ENCODE data around the gene ZNF540.
"Not testable (repeated sequence)": the region's sequence is repeated elsewhere in the genome, so short reads cannot be mapped to it uniquely, and the experiment has no call there.

Gene ZNF540

GRCh38 chr19:37594304-37594981, at the start of gene ZNF540, which contains the start of gene ZNF571:
Gene ZNF540, plus strand, starts transcription at chr19:37594876. Its CDS starts 3,572 bp downstream, at chr19:37598448.
Gene ZNF571, minus strand, starts transcription at chr19:37594792. Its CDS starts 8,116 bp downstream, at chr19:37586676.
- DNase-seq = peak; percentile 87 to 91

GRCh38 chr19:37551129-37551993, 43.3 kb upstream of the ZNF540 start:
- DNase-seq = no peak

- DNase-seq = no peak
Observed at GRCh38 chr19:37563518-37563917, 31.2 kb upstream of the ZNF540 start.

GRCh38 chr19:37564624-37565369, 29.9 kb upstream of the ZNF540 start:
- no peak for DNase-seq

GRCh38 chr19:37565370-37565669, 29.4 kb upstream of the ZNF540 start:
- no peak for DNase-seq

- no peak for DNase-seq
Observed at GRCh38 chr19:37572203-37572602, 22.5 kb upstream of the ZNF540 start.

- no peak for DNase-seq
Observed at GRCh38 chr19:37583340-37583739, 11.3 kb upstream of the ZNF540 start.

- DNase-seq = no peak
Observed at GRCh38 chr19:37593996-37594303, 726 bp upstream of the ZNF540 start.

- DNase-seq = peak; percentile 64 to 68
Observed at GRCh38 chr19:37594982-37595382, 306 bp downstream of the ZNF540 start.

GRCh38 chr19:37635076-37636056, 40.7 kb downstream of the ZNF540 start:
- DNase-seq = no peak

GRCh38 chr19:37654118-37654517, 59.4 kb downstream of the ZNF540 start:
- DNase-seq = no peak

- peak; percentile 17 to 33 for DNase-seq
Observed at GRCh38 chr19:37654629-37655300, 60.1 kb downstream of the ZNF540 start.

- peak; percentile 49 to 63 for DNase-seq
Observed at GRCh38 chr19:37655301-37655688, 60.6 kb downstream of the ZNF540 start, which contains the start of gene ZFP30. Gene ZFP30, minus strand, starts transcription at chr19:37655465. Its CDS starts 7,643 bp downstream, at chr19:37647822.

- DNase-seq = peak; percentile 68 to 71
Observed at GRCh38 chr19:37655689-37656371, 61.2 kb downstream of the ZNF540 start.

- DNase-seq = not testable (repeated sequence)
Observed at GRCh38 chr19:37657157-37657556, 62.5 kb downstream of the ZNF540 start.

Data from AML-193 (cell line).